ENCODE results near the gene TEX2. TPM values are rescaled to one million over a fixed set of nuclear protein-coding genes. Genes with fewer than 3 reads are reported as not detected.

The TEX2 gene, protein sequence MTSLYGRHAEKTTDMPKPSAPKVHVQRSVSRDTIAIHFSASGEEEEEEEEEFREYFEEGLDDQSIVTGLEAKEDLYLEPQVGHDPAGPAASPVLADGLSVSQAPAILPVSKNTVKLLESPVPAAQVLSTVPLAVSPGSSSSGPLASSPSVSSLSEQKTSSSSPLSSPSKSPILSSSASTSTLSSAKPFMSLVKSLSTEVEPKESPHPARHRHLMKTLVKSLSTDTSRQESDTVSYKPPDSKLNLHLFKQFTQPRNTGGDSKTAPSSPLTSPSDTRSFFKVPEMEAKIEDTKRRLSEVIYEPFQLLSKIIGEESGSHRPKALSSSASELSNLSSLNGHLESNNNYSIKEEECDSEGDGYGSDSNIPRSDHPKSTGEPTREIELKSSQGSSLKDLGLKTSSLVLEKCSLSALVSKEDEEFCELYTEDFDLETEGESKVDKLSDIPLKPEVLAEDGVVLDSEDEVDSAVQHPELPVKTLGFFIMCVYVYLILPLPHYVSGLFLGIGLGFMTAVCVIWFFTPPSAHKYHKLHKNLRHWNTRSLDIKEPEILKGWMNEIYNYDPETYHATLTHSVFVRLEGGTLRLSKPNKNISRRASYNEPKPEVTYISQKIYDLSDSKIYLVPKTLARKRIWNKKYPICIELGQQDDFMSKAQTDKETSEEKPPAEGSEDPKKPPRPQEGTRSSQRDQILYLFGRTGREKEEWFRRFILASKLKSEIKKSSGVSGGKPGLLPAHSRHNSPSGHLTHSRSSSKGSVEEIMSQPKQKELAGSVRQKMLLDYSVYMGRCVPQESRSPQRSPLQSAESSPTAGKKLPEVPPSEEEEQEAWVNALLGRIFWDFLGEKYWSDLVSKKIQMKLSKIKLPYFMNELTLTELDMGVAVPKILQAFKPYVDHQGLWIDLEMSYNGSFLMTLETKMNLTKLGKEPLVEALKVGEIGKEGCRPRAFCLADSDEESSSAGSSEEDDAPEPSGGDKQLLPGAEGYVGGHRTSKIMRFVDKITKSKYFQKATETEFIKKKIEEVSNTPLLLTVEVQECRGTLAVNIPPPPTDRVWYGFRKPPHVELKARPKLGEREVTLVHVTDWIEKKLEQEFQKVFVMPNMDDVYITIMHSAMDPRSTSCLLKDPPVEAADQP
- 10 to 100 TPM; 12.0 to 12.8 TPM for total RNA-seq

DNA sequence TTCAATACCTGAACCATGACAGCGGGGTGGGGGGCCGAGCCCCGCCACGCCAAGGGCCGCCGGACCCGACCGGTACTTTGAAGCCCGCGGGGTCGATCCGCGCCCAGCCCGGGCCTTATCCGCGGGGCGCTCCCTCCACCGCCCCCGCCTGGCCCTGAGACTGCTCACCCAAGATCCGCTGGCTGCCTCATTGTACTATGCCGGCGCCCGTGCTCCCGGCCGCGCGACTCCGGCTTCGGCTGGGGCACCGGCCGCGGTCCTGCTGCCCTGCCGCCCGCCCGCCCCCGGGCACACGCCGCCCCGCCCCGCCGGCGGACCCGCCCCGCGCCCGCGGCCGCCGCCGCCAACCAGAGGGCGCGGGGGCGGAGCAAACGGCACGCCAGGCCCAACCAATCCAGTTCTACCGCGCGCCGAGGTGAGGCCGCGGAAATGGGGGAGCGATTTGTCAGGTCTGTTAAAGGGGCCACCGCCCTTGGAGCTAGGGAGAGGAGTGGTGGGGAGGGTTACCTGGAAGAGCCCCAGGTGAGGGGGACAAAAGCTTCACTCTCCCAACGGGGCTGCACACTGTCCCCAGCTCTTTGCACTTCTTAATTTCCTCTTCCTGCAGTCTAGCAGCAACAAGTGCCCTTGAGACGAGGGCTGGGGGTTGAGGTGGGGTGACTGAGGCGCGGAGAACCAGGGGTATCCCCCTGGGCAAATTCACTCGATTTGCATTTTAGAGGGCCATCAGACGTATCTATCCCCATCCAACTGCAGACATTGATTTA is at the start of gene TEX2:
Gene TEX2, minus strand, starts transcription at position 261 of the 767 bp plus-strand sequence. CDS start 49,043 bp downstream, outside the sequence.
- H3K9me3 Mint-ChIP-seq = no peaks in the 10 kb centered on the region
- H3K4me3 Mint-ChIP-seq = peak within 1 kb of the TSS; percentile 96
- H3K4me1 Mint-ChIP-seq = peaks cover 30% of the 10 kb centered on the region
- POLR2A ChIA-PET = interaction anchor here (0.5 to 3.1 kb wide), 7 partner anchors 48 to 575 kb away, joined by 3 to 35 read pairs (median 7); partner anchors contain the start of genes CEP95 and DDX5
- peak within 1 kb of the TSS; percentile 90 for H3K27ac Mint-ChIP-seq
- ATAC-seq (ENCODE audit: low read depth) = peak; percentile 84
- H3K27me3 Mint-ChIP-seq = peaks cover 5% of the 10 kb centered on the region
- peak; percentile 93 for DNase-seq
- H3K36me3 Mint-ChIP-seq = peaks cover 1% of the 10 kb centered on the region

DNA sequence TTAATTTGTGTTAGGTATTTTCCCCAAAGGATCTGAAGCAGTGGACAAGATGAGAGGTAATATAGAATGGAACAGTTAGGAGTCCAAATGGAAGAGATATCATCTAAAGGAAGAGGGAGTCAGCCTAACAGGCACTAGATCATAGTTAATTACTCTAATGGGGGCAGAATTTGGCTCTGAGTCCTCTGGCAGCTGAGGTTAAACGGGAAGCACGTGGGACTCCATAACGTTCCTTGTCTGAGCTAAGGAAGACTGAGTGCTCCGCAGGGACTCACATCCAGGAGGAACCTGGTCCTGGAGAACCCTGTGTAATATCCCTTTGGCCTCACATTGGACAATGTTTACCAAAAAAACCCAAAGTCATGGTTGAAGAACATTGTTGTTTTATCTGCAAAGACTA is 46.6 kb upstream of the TEX2 start:
- Mint-ChIP-seq H3K27me3 (no peaks in the 10 kb centered on the region), H3K4me3 (no peak overlapping the region), H3K27ac (no peak overlapping the region), H3K4me1 (no peaks in the 10 kb centered on the region), H3K9me3 (no peaks in the 10 kb centered on the region), H3K36me3 (no peaks in the 10 kb centered on the region)
- POLR2A ChIA-PET = no interaction called here
- ATAC-seq (ENCODE audit: low read depth) (no peak), DNase-seq (no peak)

DNA sequence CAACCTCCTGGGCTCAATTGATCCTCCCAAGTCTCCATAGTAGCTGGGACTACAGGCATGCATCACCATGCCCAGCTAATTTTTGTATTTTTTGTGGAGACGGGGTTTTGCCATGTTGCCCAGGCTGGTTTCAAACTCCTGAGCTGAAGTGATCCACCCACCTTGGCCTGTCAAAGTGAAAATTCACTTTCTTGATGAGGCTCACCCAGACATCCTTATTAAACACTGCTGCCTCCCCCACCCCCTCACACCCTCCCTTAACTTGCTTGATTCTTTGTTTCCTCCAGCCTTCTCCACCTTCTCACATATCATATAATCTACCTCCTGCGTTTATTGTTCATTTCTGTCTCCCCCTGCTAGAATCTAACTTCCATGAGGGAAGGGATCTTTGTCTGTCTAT is 46.0 kb upstream of the TEX2 start:
- no peaks in the 10 kb centered on the region for H3K4me1 Mint-ChIP-seq
- H3K4me3 Mint-ChIP-seq = no peak overlapping the region
- no peak overlapping the region for H3K27ac Mint-ChIP-seq
- POLR2A ChIA-PET = no interaction called here
- DNase-seq (no peak), ATAC-seq (ENCODE audit: low read depth) (no peak)
- no peaks in the 10 kb centered on the region for H3K27me3 Mint-ChIP-seq
- H3K36me3 Mint-ChIP-seq = no peaks in the 10 kb centered on the region
- no peaks in the 10 kb centered on the region for H3K9me3 Mint-ChIP-seq

DNA sequence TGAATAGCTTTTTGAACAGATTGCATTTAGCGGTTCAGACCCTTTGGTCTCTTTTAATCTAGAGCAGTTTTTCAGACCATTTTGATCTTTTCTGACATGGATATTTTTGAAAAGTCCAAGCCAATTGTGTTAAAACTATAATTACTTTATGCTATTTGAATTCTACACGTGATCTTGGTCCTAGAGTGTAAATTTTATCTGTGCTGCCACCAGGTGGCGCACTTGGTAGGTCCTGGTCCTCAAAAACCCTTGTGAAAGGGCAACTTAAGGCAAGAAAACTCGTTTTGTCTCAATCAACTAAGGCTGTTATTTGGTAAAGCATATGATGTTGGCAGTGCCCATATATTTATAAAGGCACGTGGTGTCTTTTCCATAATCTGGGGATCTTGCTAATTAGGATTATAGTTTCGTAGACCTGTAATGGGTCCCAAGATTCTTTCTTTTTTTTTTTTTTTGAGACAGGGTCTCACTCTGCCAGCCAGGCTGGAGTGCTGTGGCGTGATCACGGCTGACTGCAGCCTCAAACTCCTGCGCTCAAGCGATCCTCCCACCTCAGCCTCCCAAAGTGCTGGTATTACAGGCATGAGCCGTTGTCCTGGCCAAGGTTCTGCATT is 43.9 kb upstream of the TEX2 start:
- no peaks in the 10 kb centered on the region for H3K9me3 Mint-ChIP-seq
- peak; percentile 75 for DNase-seq
- no peaks in the 10 kb centered on the region for H3K4me1 Mint-ChIP-seq
- no peak overlapping the region for H3K27ac Mint-ChIP-seq
- H3K27me3 Mint-ChIP-seq = peaks cover 2% of the 10 kb centered on the region
- POLR2A ChIA-PET = interaction anchor here (0.9 to 1.3 kb wide), 2 partner anchors 112 to 113 kb away, joined by 5 to 6 read pairs; no protein-coding TSS in a partner anchor
- no peaks in the 10 kb centered on the region for H3K36me3 Mint-ChIP-seq
- no peak overlapping the region for H3K4me3 Mint-ChIP-seq
- peak; percentile 65 for ATAC-seq (ENCODE audit: low read depth)

DNA sequence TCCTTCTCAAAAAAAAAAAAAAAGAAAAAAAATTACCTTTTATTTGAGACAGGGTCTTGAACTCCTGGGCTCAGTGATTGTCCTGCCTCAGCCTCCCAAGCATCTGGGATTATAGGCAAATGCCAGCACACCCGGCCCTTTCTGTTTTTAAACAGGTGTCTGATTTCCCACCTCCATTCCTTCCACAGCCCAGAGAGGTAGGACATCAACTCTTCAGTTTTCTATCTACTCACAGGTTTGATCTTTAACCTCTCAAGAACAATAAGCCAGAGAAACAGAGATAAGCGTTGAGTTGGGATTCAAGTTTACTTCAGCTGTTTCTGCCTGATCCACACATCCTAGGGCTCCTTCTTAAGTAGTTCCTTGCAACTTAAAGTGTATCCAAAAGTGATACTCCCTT is 41.5 kb upstream of the TEX2 start:
- Mint-ChIP-seq H3K9me3 (no peaks in the 10 kb centered on the region), H3K27me3 (peaks cover 8% of the 10 kb centered on the region), H3K27ac (no peak overlapping the region), H3K4me3 (no peak overlapping the region), H3K36me3 (no peaks in the 10 kb centered on the region), H3K4me1 (no peaks in the 10 kb centered on the region)
- POLR2A ChIA-PET = no interaction called here
- ATAC-seq (ENCODE audit: low read depth) (no peak), DNase-seq (no peak)

DNA sequence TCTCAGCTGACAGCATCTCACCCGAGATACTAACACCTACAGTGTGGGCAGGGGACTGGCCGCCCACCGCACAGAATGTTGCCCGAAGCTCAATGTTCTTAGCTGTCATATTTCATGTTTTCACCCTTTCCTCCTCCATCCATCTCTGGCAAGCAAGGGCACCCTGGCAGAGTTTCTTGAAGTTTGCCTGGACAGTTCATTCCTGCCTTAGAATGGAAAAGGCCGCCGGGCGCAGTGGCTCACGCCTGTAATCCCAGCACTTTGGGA is 37.6 kb upstream of the TEX2 start:
- Mint-ChIP-seq H3K4me3 (no peak overlapping the region), H3K9me3 (no peaks in the 10 kb centered on the region), H3K27ac (no peak overlapping the region), H3K27me3 (peaks cover 10% of the 10 kb centered on the region), H3K4me1 (no peaks in the 10 kb centered on the region), H3K36me3 (no peaks in the 10 kb centered on the region)
- ATAC-seq (ENCODE audit: low read depth) (no peak), DNase-seq (no peak)
- POLR2A ChIA-PET = no interaction called here

DNA sequence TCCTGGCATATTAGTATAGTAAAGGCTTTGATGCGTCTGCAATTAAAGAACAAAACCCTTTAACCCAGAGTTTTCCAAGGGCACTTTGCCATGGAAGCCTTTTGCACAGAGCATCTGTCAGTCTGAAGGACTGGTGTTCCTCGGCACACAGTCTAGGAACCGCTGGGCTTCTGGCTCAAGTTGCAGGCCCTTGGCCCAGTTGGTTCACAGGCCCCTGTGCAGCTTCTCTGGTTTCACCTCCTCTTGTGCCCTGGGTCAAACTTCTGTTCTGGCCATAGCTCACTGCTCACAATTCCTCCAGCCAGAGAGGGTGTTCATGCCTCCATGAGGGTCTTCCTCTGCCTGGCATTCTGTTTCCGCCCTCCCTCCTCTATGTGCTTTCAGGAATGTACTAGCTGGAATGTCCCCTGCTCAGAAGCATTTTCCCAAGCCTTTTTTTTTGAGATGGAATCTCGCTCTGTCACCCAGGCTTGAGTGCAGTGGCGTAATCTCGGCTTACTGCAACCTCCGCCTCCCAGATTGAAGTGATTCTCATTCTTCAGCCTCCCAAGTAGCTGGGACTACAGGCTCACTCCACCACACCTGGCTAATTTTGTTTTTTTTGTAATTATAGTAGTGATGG is 34.5 kb upstream of the TEX2 start:
- Mint-ChIP-seq H3K9me3 (no peaks in the 10 kb centered on the region), H3K27me3 (peaks cover 8% of the 10 kb centered on the region), H3K4me3 (no peak overlapping the region), H3K4me1 (no peaks in the 10 kb centered on the region), H3K36me3 (no peaks in the 10 kb centered on the region), H3K27ac (no peak overlapping the region)
- POLR2A ChIA-PET = no interaction called here
- no peak for ATAC-seq (ENCODE audit: low read depth)
- DNase-seq = no peak

DNA sequence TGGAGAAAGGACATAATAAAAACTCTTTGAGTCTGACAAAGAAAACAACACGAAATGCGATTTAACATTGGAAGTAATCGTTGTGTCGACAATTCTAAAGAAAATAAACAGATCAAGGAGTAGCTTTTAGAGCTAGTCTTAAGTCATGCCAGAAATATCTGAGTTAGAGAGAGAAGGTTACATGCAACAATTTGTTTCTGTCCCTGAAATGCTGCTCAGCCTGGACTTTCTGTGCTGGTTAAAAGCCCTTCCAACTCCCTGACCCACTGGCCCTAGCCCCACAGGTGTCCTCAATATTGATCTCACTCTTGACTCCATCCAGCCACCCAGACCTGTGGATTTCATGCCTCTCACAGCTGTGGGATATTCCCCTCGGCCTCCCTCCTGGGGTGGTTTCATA is 33.2 kb upstream of the TEX2 start:
- H3K4me1 Mint-ChIP-seq = no peaks in the 10 kb centered on the region
- H3K27ac Mint-ChIP-seq = no peak overlapping the region
- no peak for DNase-seq
- no peak for ATAC-seq (ENCODE audit: low read depth)
- POLR2A ChIA-PET = no interaction called here
- H3K27me3 Mint-ChIP-seq = peaks cover 8% of the 10 kb centered on the region
- no peak overlapping the region for H3K4me3 Mint-ChIP-seq
- H3K9me3 Mint-ChIP-seq = peaks cover 6% of the 10 kb centered on the region
- H3K36me3 Mint-ChIP-seq = no peaks in the 10 kb centered on the region

DNA sequence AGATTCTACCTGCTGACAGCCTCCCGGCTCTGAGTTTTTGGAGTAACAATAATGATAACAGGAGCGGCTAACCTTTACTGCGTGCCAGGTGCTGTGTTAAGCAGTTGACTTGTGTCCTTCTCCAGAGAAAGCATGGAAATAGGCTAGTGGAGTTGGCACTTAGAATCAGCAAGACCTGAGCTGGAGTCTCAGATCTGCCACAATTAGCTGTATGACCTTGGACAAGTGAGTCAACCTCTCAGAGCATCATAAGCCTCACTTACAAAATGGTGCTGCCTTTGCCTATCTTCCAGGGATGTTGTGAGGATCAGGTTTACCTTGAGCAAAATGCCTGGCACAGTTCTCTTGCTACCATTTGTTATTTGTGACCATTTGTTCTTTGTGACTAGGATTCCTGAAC is 32.1 kb upstream of the TEX2 start:
- no peaks in the 10 kb centered on the region for H3K4me1 Mint-ChIP-seq
- DNase-seq (no peak), ATAC-seq (ENCODE audit: low read depth) (no peak)
- peaks cover 11% of the 10 kb centered on the region for H3K9me3 Mint-ChIP-seq
- H3K4me3 Mint-ChIP-seq = no peak overlapping the region
- no peaks in the 10 kb centered on the region for H3K36me3 Mint-ChIP-seq
- POLR2A ChIA-PET = no interaction called here
- peaks cover 4% of the 10 kb centered on the region for H3K27me3 Mint-ChIP-seq
- H3K27ac Mint-ChIP-seq = no peak overlapping the region

DNA sequence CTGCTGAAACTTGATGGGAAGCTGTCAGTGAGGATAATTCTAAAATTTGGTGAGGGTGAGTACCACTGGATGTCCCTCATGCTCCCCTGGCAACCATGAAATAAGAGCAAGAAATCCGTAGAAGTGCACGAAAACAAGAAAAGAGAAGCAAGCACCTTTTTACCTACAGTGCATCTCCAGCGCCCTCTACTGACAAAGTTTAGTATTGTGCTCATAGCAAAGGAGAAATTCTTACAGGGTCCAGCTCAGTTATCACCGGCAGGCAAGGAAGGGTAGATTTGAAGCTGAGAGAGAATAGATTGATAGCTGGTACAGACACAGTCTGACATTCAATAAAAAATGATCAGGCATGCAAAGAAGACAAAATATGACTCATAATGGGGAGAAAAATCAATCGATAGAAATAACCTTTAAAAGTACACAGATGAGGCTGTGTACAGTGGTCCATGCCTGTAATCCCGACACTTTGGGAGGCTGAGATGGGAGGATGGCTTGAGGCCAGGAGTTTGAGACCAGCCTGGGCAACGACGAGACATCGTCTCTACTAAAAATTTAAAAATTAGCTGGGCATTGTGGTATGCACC is 28.3 kb upstream of the TEX2 start:
- POLR2A ChIA-PET = interaction anchor here (0.8 kb wide), 1 partner anchor 214 kb away, joined by 3 read pairs; no protein-coding TSS in a partner anchor
- Mint-ChIP-seq H3K36me3 (no peaks in the 10 kb centered on the region), H3K4me3 (no peak overlapping the region), H3K27ac (no peak overlapping the region), H3K9me3 (peaks cover 11% of the 10 kb centered on the region), H3K4me1 (no peaks in the 10 kb centered on the region), H3K27me3 (peaks cover 3% of the 10 kb centered on the region)
- DNase-seq (no peak), ATAC-seq (ENCODE audit: low read depth) (no peak)

DNA sequence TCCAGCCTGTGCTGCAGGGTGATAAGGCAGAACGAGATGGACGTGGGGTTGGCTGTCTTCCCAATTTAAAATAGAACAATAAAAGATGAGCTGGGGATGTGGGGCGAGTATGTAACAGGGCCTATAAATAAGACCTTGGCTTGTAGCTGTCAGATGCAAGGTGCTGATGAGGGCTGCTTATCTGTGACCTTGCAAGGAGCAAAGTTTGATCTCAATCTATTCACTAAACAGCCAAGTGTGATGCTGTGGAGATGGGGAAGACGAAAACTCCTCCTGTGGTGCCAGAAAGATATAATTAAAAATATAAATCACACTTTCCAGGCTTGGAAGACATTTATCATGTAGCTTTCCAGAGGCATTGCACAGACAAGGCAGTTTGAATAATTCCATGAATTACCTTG is 26.7 kb upstream of the TEX2 start:
- no peak overlapping the region for H3K4me3 Mint-ChIP-seq

DNA sequence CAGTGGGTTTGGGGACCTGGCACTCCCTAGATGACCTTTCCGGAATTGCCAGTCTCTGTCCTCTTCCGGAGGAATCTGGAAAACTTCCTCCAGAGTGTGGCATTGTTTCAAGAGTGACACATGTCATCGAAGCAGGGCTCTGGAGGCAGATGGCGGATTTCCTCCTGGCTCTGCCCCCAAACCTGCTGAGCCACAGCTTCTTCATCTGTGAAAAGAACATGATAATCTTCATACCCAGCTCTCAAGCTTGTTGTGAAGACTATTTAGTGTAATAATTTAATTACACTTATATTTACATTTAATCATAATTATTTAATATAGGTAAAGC is 19.7 kb upstream of the TEX2 start:
- POLR2A ChIA-PET = no interaction called here
- H3K4me3 Mint-ChIP-seq = no peak overlapping the region

More for the DNA sequence above, 26.7 kb upstream of the TEX2 start:
- Mint-ChIP-seq H3K9me3 (peaks cover 11% of the 10 kb centered on the region), H3K27ac (no peak overlapping the region), H3K4me1 (no peaks in the 10 kb centered on the region), H3K36me3 (no peaks in the 10 kb centered on the region), H3K27me3 (peaks cover 3% of the 10 kb centered on the region)
- POLR2A ChIA-PET = interaction anchor here (0.5 kb wide), 1 partner anchor 376 kb away, joined by 3 read pairs; no protein-coding TSS in a partner anchor
- DNase-seq (no peak), ATAC-seq (ENCODE audit: low read depth) (no peak)

More for the DNA sequence above, 19.7 kb upstream of the TEX2 start:
- no peak for DNase-seq
- Mint-ChIP-seq H3K36me3 (no peaks in the 10 kb centered on the region), H3K27me3 (no peaks in the 10 kb centered on the region), H3K9me3 (no peaks in the 10 kb centered on the region), H3K27ac (no peak overlapping the region), H3K4me1 (peaks cover 4% of the 10 kb centered on the region)
- ATAC-seq (ENCODE audit: low read depth) = no peak

All from activated naive CD8-positive, alpha-beta T cell treated with anti-CD3 and anti-CD28 coated beads, Interleukin-2, amount 10 ng/mL, durations not matched to agents 7 days and 5 days (primary cell).